Kidney epithelial cell (primary cell): ENCODE results near the gene JPH3. TPM values are rescaled to one million over a fixed set of nuclear protein-coding genes. Genes with fewer than 3 reads are reported as not detected.

Experiments used
- DNase-seq: peaks from one replicate; pipeline ENCODE4 v3.0.0-alpha.2; 2010; ENCODE audit warnings: low read depth
- H3K27me3 ChIP-seq: 2 replicates; pipeline ENCODE4 v1.6.0; 2011; ENCODE audit warnings: low read length; ENCODE audit not compliant: control insufficient read depth, insufficient read depth
- H3K36me3 ChIP-seq: 2 replicates; pipeline ENCODE4 v1.5.1; 2011; ENCODE audit warnings: low read length; ENCODE audit not compliant: control insufficient read depth, insufficient read depth
- H3K4me3 ChIP-seq: 2 replicates; pipeline ENCODE4 v1.5.1; 2011; ENCODE audit warnings: low read depth, mild to moderate bottlenecking, control low read depth, low read length
- total RNA-seq: library from RNA; depleted of rRNA; stranded (reverse); fragments of >200 nt; gene quantifications from 2 replicates; pipeline ENCODE4 v1.2.3, GENCODE V29; 2015
- TF ChIP-seq, protein P1 (sequence below): IDR thresholded peaks from 2 replicates; pipeline ENCODE4 v1.5.1; 2011; ENCODE audit warnings: mild to moderate bottlenecking, moderate library complexity, low read length, control low read depth, inconsistent platforms; ENCODE audit not compliant: insufficient read depth, poor library complexity, severe bottlenecking

The JPH3 gene
- total RNA-seq, 1 donor from 2014 or later: 2.1 TPM

DNA sequence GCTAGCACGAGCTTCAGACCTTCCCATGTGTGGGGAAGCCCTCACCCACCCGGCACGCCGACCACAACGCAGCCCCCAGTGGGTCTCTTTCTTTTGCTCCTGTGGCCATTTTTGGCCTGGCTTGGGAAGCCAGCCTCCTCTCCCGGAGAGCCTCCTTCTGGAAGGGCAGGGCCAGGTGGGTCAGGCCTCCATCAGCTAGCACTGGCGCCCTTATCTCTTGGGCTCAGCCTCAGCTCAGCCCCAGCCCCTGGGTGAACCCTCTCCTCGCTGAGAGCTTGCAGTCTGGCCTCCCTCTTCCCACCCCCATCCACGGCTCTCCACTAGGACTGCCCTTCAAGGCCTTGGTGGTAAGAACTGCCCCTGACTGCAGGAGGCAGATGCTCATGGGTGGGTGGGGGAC lies 14.7 kb upstream of the JPH3 start:
- DNase-seq: no peak
- Histone ChIP-seq H3K36me3 (no peaks in the 10 kb centered on the region), H3K4me3 (no peak overlapping the region), H3K27me3 (peaks cover 29% of the 10 kb centered on the region)
- TF ChIP-seq, protein P1, sequence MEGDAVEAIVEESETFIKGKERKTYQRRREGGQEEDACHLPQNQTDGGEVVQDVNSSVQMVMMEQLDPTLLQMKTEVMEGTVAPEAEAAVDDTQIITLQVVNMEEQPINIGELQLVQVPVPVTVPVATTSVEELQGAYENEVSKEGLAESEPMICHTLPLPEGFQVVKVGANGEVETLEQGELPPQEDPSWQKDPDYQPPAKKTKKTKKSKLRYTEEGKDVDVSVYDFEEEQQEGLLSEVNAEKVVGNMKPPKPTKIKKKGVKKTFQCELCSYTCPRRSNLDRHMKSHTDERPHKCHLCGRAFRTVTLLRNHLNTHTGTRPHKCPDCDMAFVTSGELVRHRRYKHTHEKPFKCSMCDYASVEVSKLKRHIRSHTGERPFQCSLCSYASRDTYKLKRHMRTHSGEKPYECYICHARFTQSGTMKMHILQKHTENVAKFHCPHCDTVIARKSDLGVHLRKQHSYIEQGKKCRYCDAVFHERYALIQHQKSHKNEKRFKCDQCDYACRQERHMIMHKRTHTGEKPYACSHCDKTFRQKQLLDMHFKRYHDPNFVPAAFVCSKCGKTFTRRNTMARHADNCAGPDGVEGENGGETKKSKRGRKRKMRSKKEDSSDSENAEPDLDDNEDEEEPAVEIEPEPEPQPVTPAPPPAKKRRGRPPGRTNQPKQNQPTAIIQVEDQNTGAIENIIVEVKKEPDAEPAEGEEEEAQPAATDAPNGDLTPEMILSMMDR: no peak

DNA sequence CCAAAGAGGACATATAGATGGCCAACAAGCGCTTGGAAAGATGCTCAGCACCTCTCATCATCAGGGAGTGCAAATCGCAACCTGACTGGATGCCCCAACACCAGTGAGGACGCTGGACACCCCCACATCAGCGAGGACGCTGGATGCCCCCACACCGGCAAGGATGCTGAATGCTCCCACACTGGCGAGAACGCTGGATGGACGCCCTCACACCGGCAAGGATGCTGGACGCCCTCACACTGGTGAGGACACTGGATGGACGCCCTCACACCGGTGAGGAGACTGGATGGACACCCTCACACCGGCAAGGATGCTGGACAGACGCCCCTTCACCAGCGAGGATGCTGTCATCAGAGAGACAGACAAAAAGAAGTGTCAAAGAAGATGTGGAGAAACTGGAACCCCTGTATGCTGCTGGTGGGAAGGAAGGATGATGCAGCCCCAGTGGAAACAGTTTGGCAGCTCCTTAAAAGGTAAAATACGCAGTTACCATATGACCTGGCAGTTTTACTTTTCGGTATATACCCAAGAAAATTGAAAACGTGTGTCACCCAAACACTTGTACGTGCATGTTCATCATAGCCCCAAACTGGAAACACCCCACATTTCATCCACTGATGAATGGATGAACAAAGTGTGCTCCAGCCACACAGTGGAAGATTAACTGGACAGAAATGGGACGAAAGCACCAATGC lies 10.1 kb upstream of the JPH3 start:
- H3K36me3 ChIP-seq: no peaks in the 10 kb centered on the region
- no peak for DNase-seq
- TF ChIP-seq, protein P1: no peak
- H3K4me3 ChIP-seq: no peak overlapping the region
- peaks cover 38% of the 10 kb centered on the region for H3K27me3 ChIP-seq

DNA sequence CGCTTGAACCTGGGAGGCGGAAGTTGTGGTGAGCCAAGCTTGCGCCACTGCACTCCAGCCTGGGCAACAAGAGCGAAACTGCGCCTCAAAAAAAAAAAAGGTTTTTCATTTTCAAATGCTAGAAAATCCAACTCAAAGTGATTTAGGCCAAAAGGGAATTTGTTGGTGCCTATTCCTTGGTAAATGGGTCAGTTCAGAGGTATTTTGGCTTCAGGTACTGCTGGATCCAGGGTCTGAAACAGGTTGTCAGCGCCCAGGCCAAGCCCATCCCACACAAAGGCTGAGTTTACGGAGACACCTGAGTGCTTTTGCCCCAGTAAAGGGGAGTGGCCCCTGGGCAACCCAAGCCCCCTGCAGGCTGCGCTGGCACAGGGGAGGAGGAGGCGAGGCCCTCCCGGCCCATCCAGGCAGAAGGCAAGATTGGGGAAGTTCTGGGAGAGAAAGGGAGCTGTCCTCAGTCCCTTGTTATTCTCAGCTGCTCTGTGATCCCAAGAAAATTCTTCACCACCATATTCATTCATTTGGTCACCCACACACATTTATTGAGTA lies 8.5 kb upstream of the JPH3 start:
- DNase-seq: no peak
- TF ChIP-seq, protein P1: no peak
- H3K27me3 ChIP-seq: peaks cover 38% of the 10 kb centered on the region
- H3K4me3 ChIP-seq: no peak overlapping the region
- no peaks in the 10 kb centered on the region for H3K36me3 ChIP-seq

DNA sequence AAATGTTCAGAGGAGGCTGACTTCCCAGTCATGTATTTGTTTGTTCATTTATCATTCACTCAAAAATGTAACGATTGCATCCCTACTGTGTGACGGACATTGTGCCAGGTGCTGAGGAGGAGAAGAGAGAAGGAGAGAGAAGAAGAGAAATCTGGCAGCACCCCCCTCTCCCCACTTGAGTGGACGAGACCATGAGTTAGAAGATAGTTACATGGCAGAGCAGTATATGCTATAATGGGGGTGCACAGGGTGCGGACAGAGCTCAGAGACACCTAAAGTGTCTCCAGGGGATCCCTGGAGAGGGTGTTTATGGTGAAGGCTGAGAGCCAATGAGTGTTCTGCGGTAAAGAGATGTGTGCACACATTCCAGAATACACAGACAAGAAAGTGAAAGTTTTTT lies 6.6 kb upstream of the JPH3 start:
- Histone ChIP-seq H3K27me3 (peaks cover 38% of the 10 kb centered on the region), H3K4me3 (no peak overlapping the region), H3K36me3 (no peaks in the 10 kb centered on the region)
- TF ChIP-seq, protein P1: no peak
- no peak for DNase-seq

DNA sequence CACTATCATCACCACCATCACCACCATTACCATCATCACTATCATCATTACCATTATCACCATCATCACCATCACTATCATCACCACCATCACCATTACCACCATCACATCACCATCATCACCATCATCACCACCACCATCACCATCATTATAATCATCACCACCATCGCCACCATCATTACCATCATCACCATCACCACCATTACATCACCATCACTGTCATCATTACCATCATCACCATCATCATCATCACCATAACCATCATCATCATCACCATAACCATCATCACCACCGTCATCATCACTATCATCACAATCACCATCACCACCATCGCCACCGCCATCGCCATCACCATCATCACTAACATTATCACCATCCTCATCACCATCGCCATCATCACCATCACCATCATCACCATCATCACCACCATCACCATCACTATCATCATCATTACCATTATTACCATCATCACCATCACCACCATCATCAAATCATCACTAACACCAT lies 4.9 kb upstream of the JPH3 start:
- TF ChIP-seq, protein P1: no peak

More for the DNA sequence above, 4.9 kb upstream of the JPH3 start:
- Histone ChIP-seq H3K4me3 (no peak overlapping the region), H3K27me3 (peaks cover 44% of the 10 kb centered on the region), H3K36me3 (no peaks in the 10 kb centered on the region)
- no peak for DNase-seq
